Measurements from ENCODE around the gene TMEM255A.

Gene TMEM255A

DNA sequence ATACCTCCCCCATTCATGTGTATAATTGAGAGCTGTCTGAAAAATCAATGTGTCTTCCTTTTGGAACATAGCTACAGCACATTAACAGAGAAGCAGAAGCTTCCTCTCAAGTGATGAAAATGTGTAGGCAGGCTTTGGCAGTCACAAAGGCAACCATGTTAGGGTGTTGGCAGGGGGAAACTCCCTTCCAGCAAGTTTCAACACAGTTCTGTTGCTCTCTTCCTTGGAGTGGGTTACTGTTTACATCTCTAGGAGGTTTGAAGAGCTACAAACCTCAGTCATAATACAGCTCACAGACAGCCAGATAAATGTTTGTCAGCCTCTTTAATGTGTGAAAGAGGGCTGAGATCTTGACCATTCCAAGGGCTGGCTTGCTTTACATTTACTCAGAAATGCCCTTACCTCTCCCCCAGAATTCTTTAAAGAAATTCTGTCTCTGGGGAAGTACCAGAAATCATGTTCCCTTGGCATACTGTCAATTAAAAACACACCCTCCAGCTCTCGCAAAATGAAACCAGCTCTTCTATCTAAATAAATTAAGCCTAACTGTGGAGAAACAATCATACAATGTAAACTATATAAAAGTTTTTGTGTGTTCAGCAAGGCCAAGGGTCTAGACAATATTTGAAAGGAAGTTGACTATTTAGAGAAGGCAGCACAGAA lies 41.8 kb downstream of the TMEM255A start:
- Histone ChIP-seq H3K27me3 (ENCODE audit: insufficient read depth, poor library complexity, severe bottlenecking) (no peaks in the 10 kb centered on the region), H3K36me3 (ENCODE audit: low read depth) (no peaks in the 10 kb centered on the region), H3K9me3 (ENCODE audit: severe bottlenecking) (no peaks in the 10 kb centered on the region), H3K4me3 (ENCODE audit: severe bottlenecking) (no peak overlapping the region), H3K27ac (ENCODE audit: poor library complexity, severe bottlenecking) (no peak overlapping the region), H3K4me1 (ENCODE audit: insufficient read depth, poor library complexity, severe bottlenecking) (peaks cover 3% of the 10 kb centered on the region)
- no peak for TF ChIP-seq CTCF (IDR thresholded peaks at IDR 0.05; ENCODE audit: poor library complexity, severe bottlenecking)
- peak; percentile 41; the same call in 2 of the 3 replicates for ATAC-seq (ENCODE audit: low read depth)
- DNase-seq (ENCODE audit: low spot score): no peak

GRCh38 chrX:120264341-120264740 lies 46.9 kb downstream of the TMEM255A start:
- peaks cover 11% of the 10 kb centered on the region for H3K4me1 ChIP-seq (ENCODE audit: insufficient read depth, poor library complexity, severe bottlenecking)
- no peak overlapping the region for H3K4me3 ChIP-seq (ENCODE audit: severe bottlenecking)
- no peak overlapping the region for H3K27ac ChIP-seq (ENCODE audit: poor library complexity, severe bottlenecking)
- DNase-seq (ENCODE audit: low spot score): no peak
- TF ChIP-seq CTCF (IDR thresholded peaks at IDR 0.05; ENCODE audit: poor library complexity, severe bottlenecking): no peak
- H3K9me3 ChIP-seq (ENCODE audit: severe bottlenecking): no peaks in the 10 kb centered on the region
- no peaks in the 10 kb centered on the region for H3K36me3 ChIP-seq (ENCODE audit: low read depth)
- no peaks in the 10 kb centered on the region for H3K27me3 ChIP-seq (ENCODE audit: insufficient read depth, poor library complexity, severe bottlenecking)
- no peak for ATAC-seq (ENCODE audit: low read depth)

DNA sequence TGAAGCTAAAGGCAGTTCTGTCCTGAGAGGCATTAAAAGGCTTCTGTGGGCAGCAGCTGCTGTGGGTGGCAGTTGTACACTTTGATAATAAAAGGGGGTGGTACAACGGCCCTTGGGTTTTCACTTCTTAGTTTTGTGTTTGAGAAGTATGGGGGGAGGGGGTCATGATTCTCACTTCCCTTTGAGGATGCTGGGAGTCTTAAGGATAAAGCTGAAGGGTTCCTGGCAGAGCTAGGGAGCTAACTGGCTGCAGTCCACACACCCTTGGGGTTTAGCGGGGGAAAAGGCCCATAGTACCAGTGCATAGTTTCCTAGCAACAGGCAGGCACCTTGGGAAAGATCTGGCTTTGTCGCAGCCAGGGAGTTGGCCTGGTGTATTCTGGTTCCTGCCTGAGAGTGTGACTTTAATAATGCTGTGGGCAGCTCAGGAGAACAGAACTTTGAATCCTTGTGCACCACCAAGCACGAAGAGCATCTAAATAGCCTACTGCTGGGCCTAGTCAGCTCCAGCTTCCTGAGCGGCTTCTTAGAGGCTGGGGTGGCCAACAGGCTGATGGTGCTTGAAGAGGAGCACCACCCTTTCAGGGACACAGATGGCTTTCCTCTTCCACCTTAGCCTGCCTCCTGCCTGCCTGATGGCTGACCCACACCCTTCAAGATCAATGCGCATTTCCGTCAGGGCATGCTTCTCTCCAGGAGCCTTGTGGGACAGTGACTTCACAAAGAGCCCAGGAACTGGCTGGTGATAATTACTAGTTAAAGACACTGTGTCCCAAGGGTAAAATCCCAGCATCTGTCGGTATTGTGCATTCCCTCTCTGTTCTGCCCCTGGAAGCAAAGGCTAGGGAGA lies 48.2 kb downstream of the TMEM255A start:
- H3K27me3 ChIP-seq (ENCODE audit: insufficient read depth, poor library complexity, severe bottlenecking): no peaks in the 10 kb centered on the region
- H3K9me3 ChIP-seq (ENCODE audit: severe bottlenecking): no peaks in the 10 kb centered on the region
- H3K27ac ChIP-seq (ENCODE audit: poor library complexity, severe bottlenecking): no peak overlapping the region
- no peak for ATAC-seq (ENCODE audit: low read depth)
- H3K4me3 ChIP-seq (ENCODE audit: severe bottlenecking): no peak overlapping the region
- no peaks in the 10 kb centered on the region for H3K36me3 ChIP-seq (ENCODE audit: low read depth)
- DNase-seq (ENCODE audit: low spot score): no peak
- no peak for TF ChIP-seq CTCF (IDR thresholded peaks at IDR 0.05; ENCODE audit: poor library complexity, severe bottlenecking)
- peaks cover 11% of the 10 kb centered on the region for H3K4me1 ChIP-seq (ENCODE audit: insufficient read depth, poor library complexity, severe bottlenecking)

DNA sequence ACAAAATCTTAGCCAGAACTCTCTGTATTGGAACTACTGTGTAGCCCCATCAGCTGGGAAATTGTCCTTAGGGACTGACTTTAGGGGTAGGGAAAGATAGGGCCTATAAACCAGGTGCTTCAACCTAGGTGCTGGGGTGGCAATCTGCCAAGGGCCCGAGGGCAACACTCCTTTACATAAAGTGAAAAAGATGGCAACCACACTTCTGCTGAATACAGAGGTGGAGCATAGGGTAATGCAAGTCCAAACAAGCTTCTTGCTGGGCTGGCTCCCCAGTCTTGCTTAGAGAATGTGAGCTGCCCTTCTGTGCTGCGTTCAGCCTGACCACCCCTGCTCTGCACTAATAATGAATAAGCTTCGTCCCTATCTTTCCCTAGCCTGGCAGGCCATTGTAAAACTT lies 50.9 kb downstream of the TMEM255A start:
- peak; percentile 55 for DNase-seq (ENCODE audit: low spot score)
- peak overlapping the region; percentile 33 for H3K27ac ChIP-seq (ENCODE audit: poor library complexity, severe bottlenecking)
- ATAC-seq (ENCODE audit: low read depth): peak; percentile 99

More for the DNA sequence above, 50.9 kb downstream of the TMEM255A start:
- Histone ChIP-seq H3K27me3 (ENCODE audit: insufficient read depth, poor library complexity, severe bottlenecking) (no peaks in the 10 kb centered on the region), H3K9me3 (ENCODE audit: severe bottlenecking) (no peaks in the 10 kb centered on the region), H3K36me3 (ENCODE audit: low read depth) (no peaks in the 10 kb centered on the region), H3K4me3 (ENCODE audit: severe bottlenecking) (no peak overlapping the region), H3K4me1 (ENCODE audit: insufficient read depth, poor library complexity, severe bottlenecking) (peaks cover 11% of the 10 kb centered on the region)
- no peak for TF ChIP-seq CTCF (IDR thresholded peaks at IDR 0.05; ENCODE audit: poor library complexity, severe bottlenecking)
